ENCODE measurements around the gene SV2B. TPM values are rescaled to one million over a fixed set of nuclear protein-coding genes. Genes with fewer than 3 reads are reported as not detected.

SV2B gene
- total RNA-seq, 1 experiment from 2014 or later = 0.44 TPM

- H3K9me3 Mint-ChIP-seq (ENCODE audit: unreplicated experiment) = no peaks in the 10 kb centered on the region
- BruUV-seq (replicated peaks) = no TSS peak
- TF ChIP-seq CTCF (IDR thresholded peaks at IDR 0.05; ENCODE audit: unreplicated experiment) = no peak
- ChIA-PET POLR2A (no interaction called here), CTCF (interaction anchor here (1.0 kb wide), 1 partner anchor 24 kb away, joined by 3 read pairs; no protein-coding TSS in a partner anchor)
- H3K4me1 Mint-ChIP-seq (ENCODE audit: insufficient read depth, unreplicated experiment) = no peaks in the 10 kb centered on the region
- intact Hi-C loops (cut with micrococcal nuclease) = no loop called here
- DNase-seq (ENCODE audit: unreplicated experiment) = no peak
- no peaks in the 10 kb centered on the region for H3K36me3 Mint-ChIP-seq (ENCODE audit: insufficient read depth, unreplicated experiment)
- peaks cover 13% of the 10 kb centered on the region for H3K27me3 Mint-ChIP-seq (ENCODE audit: insufficient read depth, unreplicated experiment)
- H3K4me3 Mint-ChIP-seq (ENCODE audit: unreplicated experiment) = no peak overlapping the region
- no peak overlapping the region for H3K27ac Mint-ChIP-seq (ENCODE audit: low read depth, unreplicated experiment)
Measured at GRCh38 chr15:91200101-91200754, 100.2 kb downstream of the SV2B start.

- Mint-ChIP-seq H3K36me3 (ENCODE audit: insufficient read depth, unreplicated experiment) (no peaks in the 10 kb centered on the region), H3K4me1 (ENCODE audit: insufficient read depth, unreplicated experiment) (no peaks in the 10 kb centered on the region), H3K27me3 (ENCODE audit: insufficient read depth, unreplicated experiment) (peaks cover 14% of the 10 kb centered on the region), H3K4me3 (ENCODE audit: unreplicated experiment) (no peak overlapping the region), H3K27ac (ENCODE audit: low read depth, unreplicated experiment) (no peak overlapping the region), H3K9me3 (ENCODE audit: unreplicated experiment) (no peaks in the 10 kb centered on the region)
- no peak for TF ChIP-seq CTCF (IDR thresholded peaks at IDR 0.05; ENCODE audit: unreplicated experiment)
- ChIA-PET CTCF (interaction anchor here (0.6 kb wide), 2 partner anchors 959 to 1128 kb away, joined by 3 to 4 read pairs; no protein-coding TSS in a partner anchor), POLR2A (no interaction called here)
- intact Hi-C loops (cut with micrococcal nuclease) = no loop called here
- DNase-seq (ENCODE audit: unreplicated experiment) = no peak
- no TSS peak for BruUV-seq (replicated peaks)
Measured at GRCh38 chr15:91202510-91203102, 102.5 kb downstream of the SV2B start.

- peaks cover 25% of the 10 kb centered on the region for H3K27me3 Mint-ChIP-seq (ENCODE audit: insufficient read depth, unreplicated experiment)
Measured at GRCh38 chr15:91203619-91204203, 103.7 kb downstream of the SV2B start.

More at GRCh38 chr15:91203619-91204203, 103.7 kb downstream of the SV2B start:
- ChIA-PET CTCF (interaction anchor here (0.6 kb wide), 1 partner anchor 1127 kb away, joined by 4 read pairs; no protein-coding TSS in a partner anchor), POLR2A (no interaction called here)
- Mint-ChIP-seq H3K4me3 (ENCODE audit: unreplicated experiment) (no peak overlapping the region), H3K9me3 (ENCODE audit: unreplicated experiment) (no peaks in the 10 kb centered on the region), H3K27ac (ENCODE audit: low read depth, unreplicated experiment) (no peak overlapping the region), H3K4me1 (ENCODE audit: insufficient read depth, unreplicated experiment) (no peaks in the 10 kb centered on the region), H3K36me3 (ENCODE audit: insufficient read depth, unreplicated experiment) (no peaks in the 10 kb centered on the region)
- no peak for DNase-seq (ENCODE audit: unreplicated experiment)
- no peak for TF ChIP-seq CTCF (IDR thresholded peaks at IDR 0.05; ENCODE audit: unreplicated experiment)
- BruUV-seq (replicated peaks) = no TSS peak
- intact Hi-C loops (cut with micrococcal nuclease) = no loop called here

Measured in MCF 10A (cell line).